CD4-positive, CD25-positive, alpha-beta regulatory T cell (primary cell): ENCODE data around the gene FAM221A. TPM values are rescaled to one million over a fixed set of nuclear protein-coding genes. Genes with fewer than 3 reads are reported as not detected.
"Not testable (repeated sequence)": the region's sequence is repeated elsewhere in the genome, so short reads cannot be mapped to it uniquely, and the experiment has no call there.

ENCODE experiments used
- ATAC-seq, 2 donors: fragments of 150-1000 bp; cut with Tn5 transposase; one replicate each; pipeline ENCODE4 v1.10.0; 2021; ENCODE audit warnings: low read depth in 2 of 2, moderate number of reproducible peaks in 2 of 2, moderate library complexity in 1 of 2
- DNase-seq, 3 donors: peaks; one replicate each; pipeline versions ENCODE4 v3.0.0 to v3.0.0-alpha.2; 2012 to 2022; ENCODE audit warnings: mixed read lengths in 1 of 3
- H3K27ac ChIP-seq: one replicate; pipeline ENCODE4 v1.7.0; 2013; ENCODE audit warnings: mild to moderate bottlenecking, low read length; ENCODE audit not compliant: insufficient read depth, poor library complexity, severe bottlenecking
- H3K27me3 ChIP-seq: one replicate; pipeline ENCODE4 v1.7.0; 2013; ENCODE audit warnings: low read length; ENCODE audit not compliant: control insufficient read depth, insufficient read depth
- H3K36me3 ChIP-seq: one replicate; pipeline ENCODE4 v1.7.0; 2013; ENCODE audit warnings: mild to moderate bottlenecking, low read length, moderate library complexity; ENCODE audit not compliant: control insufficient read depth, insufficient read depth
- H3K4me1 ChIP-seq: 2 replicates; pipeline ENCODE4 v1.7.0; 2013; ENCODE audit warnings: mild to moderate bottlenecking, low read length; ENCODE audit not compliant: insufficient read depth, control insufficient read depth, poor library complexity, severe bottlenecking
- H3K4me3 ChIP-seq: one replicate; pipeline ENCODE4 v1.7.0; 2013; ENCODE audit warnings: low read depth, mild to moderate bottlenecking, low read length, moderate library complexity
- H3K9me3 ChIP-seq, 2 experiments: 1 replicate in 1 of 2; 2 replicates in 1 of 2; pipeline ENCODE4 v1.7.0; 2013; ENCODE audit warnings: low read length in 2 of 2, mild to moderate bottlenecking in 1 of 2, moderate library complexity in 1 of 2; ENCODE audit not compliant: control insufficient read depth in 2 of 2
- H3K27ac Mint-ChIP-seq, 3 donors: one replicate each; pipeline ENCODE4 v1.8.0; 2020 to 2022; ENCODE audit warnings: mild to moderate bottlenecking in 3 of 3, mixed read lengths in 3 of 3, moderate library complexity in 2 of 3
- H3K27me3 Mint-ChIP-seq: one replicate; pipeline ENCODE4 v1.8.0; 2022; ENCODE audit warnings: mild to moderate bottlenecking, mixed read lengths
- H3K36me3 Mint-ChIP-seq: one replicate; pipeline ENCODE4 v1.8.0; 2020; ENCODE audit warnings: mixed read lengths
- H3K4me1 Mint-ChIP-seq, 4 donors: one replicate each; pipeline ENCODE4 v1.8.0; 2020 to 2022; ENCODE audit warnings: mixed read lengths in 4 of 4, mild to moderate bottlenecking in 1 of 4
- H3K4me3 Mint-ChIP-seq, 4 donors: one replicate each; pipeline ENCODE4 v1.8.0; 2020 to 2022; ENCODE audit warnings: mild to moderate bottlenecking in 4 of 4, mixed read lengths in 4 of 4, moderate library complexity in 3 of 4
- H3K9me3 Mint-ChIP-seq, 7 donors: one replicate each; pipeline ENCODE4 v1.8.0; 2020 to 2022; ENCODE audit warnings: mixed read lengths in 7 of 7, mild to moderate bottlenecking in 3 of 7, moderate library complexity in 2 of 7
- polyA plus RNA-seq, 4 donors: library from polyadenylated mRNA; unstranded; fragments of 300-500 nt; fragmentation: Illumina TruSeq; gene quantifications; one replicate each; pipeline ENCODE4 v1.2.3, GENCODE V29; 2021
- total RNA-seq: library from RNA; stranded (reverse); gene quantifications from one replicate; pipeline ENCODE4 v1.2.3, GENCODE V29; 2022

Gene FAM221A
- total and polyA plus RNA-seq, 5 donors from 2014 or later = 3.1 to 9.0 (median 4.8) TPM

GRCh38 chr7:23662124-23662983 is 17.6 kb upstream of the FAM221A start:
- H3K27me3 Mint-ChIP-seq = peaks cover 4% of the 10 kb centered on the region
- no peak overlapping the region for H3K4me3 Mint-ChIP-seq
- peaks cover 4% of the 10 kb centered on the region for H3K36me3 Mint-ChIP-seq
- no peaks in the 10 kb centered on the region for H3K4me1 Mint-ChIP-seq
- H3K27ac Mint-ChIP-seq = no peak overlapping the region
- H3K4me3 ChIP-seq = no peak overlapping the region
- no peak for DNase-seq
- no peak overlapping the region for H3K27ac ChIP-seq
- peaks cover 4 to 9% of the 10 kb centered on the region in 2 experiments for H3K9me3 ChIP-seq
- H3K9me3 Mint-ChIP-seq = peaks cover 0 to 9% (median 4%) of the 10 kb centered on the region in 7 donors
- no peak for ATAC-seq
- no peaks in the 10 kb centered on the region for H3K4me1 ChIP-seq
- no peaks in the 10 kb centered on the region for H3K36me3 ChIP-seq
- no peaks in the 10 kb centered on the region for H3K27me3 ChIP-seq

GRCh38 chr7:23662984-23663313 is 17.1 kb upstream of the FAM221A start:
- no peak for ATAC-seq
- Mint-ChIP-seq H3K27me3 (peaks cover 4% of the 10 kb centered on the region), H3K27ac (no peak overlapping the region), H3K9me3 (peaks cover 0 to 8% (median 4%) of the 10 kb centered on the region in 7 donors), H3K4me1 (no peaks in the 10 kb centered on the region), H3K4me3 (no peak overlapping the region), H3K36me3 (peaks cover 4% of the 10 kb centered on the region)
- Histone ChIP-seq H3K9me3 (peaks cover 4 to 9% of the 10 kb centered on the region in 2 experiments), H3K27me3 (no peaks in the 10 kb centered on the region), H3K36me3 (no peaks in the 10 kb centered on the region), H3K4me3 (no peak overlapping the region), H3K27ac (no peak overlapping the region), H3K4me1 (no peaks in the 10 kb centered on the region)
- no peak for DNase-seq

GRCh38 chr7:23664122-23664521 is 15.9 kb upstream of the FAM221A start:
- Mint-ChIP-seq H3K4me3 (no peak overlapping the region), H3K4me1 (no peaks in the 10 kb centered on the region), H3K36me3 (no peaks in the 10 kb centered on the region), H3K27me3 (peaks cover 4% of the 10 kb centered on the region), H3K9me3 (peaks cover 0 to 4% (median 0%) of the 10 kb centered on the region in 7 donors), H3K27ac (no peak overlapping the region)
- Histone ChIP-seq H3K4me3 (no peak overlapping the region), H3K27me3 (no peaks in the 10 kb centered on the region), H3K9me3 (peaks cover 0 to under 1% of the 10 kb centered on the region in 2 experiments), H3K36me3 (no peaks in the 10 kb centered on the region), H3K27ac (no peak overlapping the region), H3K4me1 (no peaks in the 10 kb centered on the region)
- DNase-seq (no peak), ATAC-seq (no peak)

- Mint-ChIP-seq H3K27ac (no peak overlapping the region), H3K36me3 (peaks cover 3% of the 10 kb centered on the region), H3K9me3 (peaks cover 0 to 1% (median 0%) of the 10 kb centered on the region in 7 donors), H3K27me3 (peaks cover 20% of the 10 kb centered on the region), H3K4me3 (no peak overlapping the region), H3K4me1 (no peaks in the 10 kb centered on the region)
- DNase-seq (no peak), ATAC-seq (no peak)
- no peaks in the 10 kb centered on the region for H3K9me3 ChIP-seq
- H3K27ac ChIP-seq = no peak overlapping the region
- no peaks in the 10 kb centered on the region for H3K36me3 ChIP-seq
- no peaks in the 10 kb centered on the region for H3K27me3 ChIP-seq
- no peak overlapping the region for H3K4me3 ChIP-seq
- no peaks in the 10 kb centered on the region for H3K4me1 ChIP-seq
Measured at GRCh38 chr7:23672033-23672432, 8.0 kb upstream of the FAM221A start.

- Mint-ChIP-seq H3K27me3 (no peaks in the 10 kb centered on the region), H3K4me3 (peak overlapping the region; percentile 95 to 98 (median 97)), H3K27ac (peak overlapping the region; percentile 87 to 90 (median 88)), H3K36me3 (no peaks in the 10 kb centered on the region), H3K9me3 (no peaks in the 10 kb centered on the region), H3K4me1 (peaks cover 9 to 28% (median 12%) of the 10 kb centered on the region in 4 donors)
- peak; percentile 14 to 74 (median 53) for DNase-seq
- peak overlapping the region; percentile 61 for H3K27ac ChIP-seq
- H3K4me3 ChIP-seq = peak overlapping the region; percentile 94
- no peaks in the 10 kb centered on the region for H3K36me3 ChIP-seq
- no peaks in the 10 kb centered on the region for H3K27me3 ChIP-seq
- H3K4me1 ChIP-seq = peaks cover 7% of the 10 kb centered on the region
- no peaks in the 10 kb centered on the region for H3K9me3 ChIP-seq
- ATAC-seq = peak; percentile 26 to 32
Measured at GRCh38 chr7:23680414-23681405, 711 bp downstream of the FAM221A start.

GRCh38 chr7:23684041-23684440 is 4.0 kb downstream of the FAM221A start:
- peaks cover 11 to 28% (median 14%) of the 10 kb centered on the region in 4 donors for H3K4me1 Mint-ChIP-seq
- not testable (repeated sequence) for DNase-seq, H3K27ac ChIP-seq, H3K4me1 ChIP-seq, H3K4me3 Mint-ChIP-seq, H3K9me3 Mint-ChIP-seq, H3K9me3 ChIP-seq, H3K36me3 Mint-ChIP-seq, ATAC-seq, H3K27me3 ChIP-seq, H3K27ac Mint-ChIP-seq, H3K4me3 ChIP-seq, H3K36me3 ChIP-seq, H3K27me3 Mint-ChIP-seq

- ATAC-seq (no peak), DNase-seq (no peak)
- peaks cover 10 to 17% (median 14%) of the 10 kb centered on the region in 4 donors for H3K4me1 Mint-ChIP-seq
- Histone ChIP-seq H3K27me3 (no peaks in the 10 kb centered on the region), H3K4me3 (no peak overlapping the region), H3K36me3 (peaks cover 2% of the 10 kb centered on the region), H3K4me1 (peaks cover 5% of the 10 kb centered on the region), H3K9me3 (no peaks in the 10 kb centered on the region), H3K27ac (no peak overlapping the region)
- no peaks in the 10 kb centered on the region for H3K27me3 Mint-ChIP-seq
- H3K4me3 Mint-ChIP-seq = peak overlapping the region in 2 of 4 donors; percentile 19 to 72
- peaks cover under 1% of the 10 kb centered on the region for H3K36me3 Mint-ChIP-seq
- no peaks in the 10 kb centered on the region for H3K9me3 Mint-ChIP-seq
- H3K27ac Mint-ChIP-seq = no peak overlapping the region
Measured at GRCh38 chr7:23685731-23686130, 5.7 kb downstream of the FAM221A start.
